GM12878 (cell line): ENCODE measurements around the gene C1orf141. TPM values are rescaled to one million over a fixed set of nuclear protein-coding genes. Genes with fewer than 3 reads are reported as not detected.
"Not testable (repeated sequence)": the region's sequence is repeated elsewhere in the genome, so short reads cannot be mapped to it uniquely, and the experiment has no call there.

ENCODE experiments used
- ATAC-seq: fragments of 200-7000 bp; cut with Tn5 transposase; 3 replicates; pipeline ENCODE4 v1.9.1; 2020; ENCODE audit warnings: mild to moderate bottlenecking, moderate library complexity
- BruUV-seq: library from RNA; stranded (reverse); fragments of 400-500 nt; replicated peaks from 2 replicates; lab custom pipeline; 2021; lab: Mats Ljungman, UMichigan
- CTCF ChIA-PET: fragments of 300-600 bp; sonication (Branson Sonifier 250); formaldehyde crosslinking; extraction: SDS; loops from one replicate; lab custom pipeline; 2021; ENCODE audit warnings: inconsistent platforms; lab: Yijun Ruan, JAX
- POLR2A ChIA-PET: fragments of 350-600 bp; formaldehyde crosslinking; extraction: SDS; loops from one replicate; lab custom pipeline; 2021; ENCODE audit warnings: inconsistent platforms; lab: Charles Lee
- RAD21 ChIA-PET: fragments of 300-600 bp; sonication (Branson Sonifier 250); formaldehyde crosslinking; loops from one replicate; lab custom pipeline; 2023; ENCODE audit warnings: antibody characterized with exemption; ENCODE audit not compliant: unreplicated experiment; lab: Charles Lee
- SMC1A ChIA-PET: fragments of 300-600 bp; sonication (Branson Sonifier 250); formaldehyde crosslinking; loops from one replicate; lab custom pipeline; 2023; ENCODE audit not compliant: unreplicated experiment, uncharacterized antibody; lab: Charles Lee
- DNase-seq: peaks from one replicate; pipeline ENCODE4 v3.0.0-alpha.2; 2011; ENCODE audit warnings: low read depth, low spot score
- FAIRE-seq: peaks from 3 replicates; lab custom pipeline; 2011; peaks lifted over from hg19 to GRCh38; lab: Jason Lieb, UNC
- H2AFZ ChIP-seq: 2 replicates; pipeline ENCODE4 v1.6.0; 2011; ENCODE audit warnings: low read depth, low read length, control low read depth; ENCODE audit not compliant: control insufficient read depth
- H3K27ac ChIP-seq: 2 replicates; pipeline ENCODE4 v1.5.1; 2011; ENCODE audit warnings: control low read depth; ENCODE audit not compliant: control insufficient read depth, insufficient read depth
- H3K27me3 ChIP-seq, 2 experiments: replicated peaks in 1 of 2; 2 replicates each; pipeline versions ENCODE4 v1.6.0 to v1.6.1; 2011; ENCODE audit warnings: low read length in 1 of 2; ENCODE audit not compliant: control insufficient read depth in 2 of 2, insufficient read depth in 2 of 2
- H3K36me3 ChIP-seq, 2 experiments: 2 replicates each; pipeline ENCODE4 v1.5.1; 2011; ENCODE audit warnings: low read length in 1 of 2; ENCODE audit not compliant: control insufficient read depth in 2 of 2, insufficient read depth in 2 of 2
- H3K4me1 ChIP-seq: 2 replicates; pipeline ENCODE4 v1.6.1; 2011; ENCODE audit warnings: mild to moderate bottlenecking, low read length, moderate library complexity, mixed read lengths; ENCODE audit not compliant: control insufficient read depth, insufficient read depth
- H3K4me2 ChIP-seq: 2 replicates; pipeline ENCODE4 v1.6.0; 2011; ENCODE audit warnings: control low read depth; ENCODE audit not compliant: control insufficient read depth, insufficient read depth
- H3K4me3 ChIP-seq: fragments of 200-600 bp; sonication (generic); 2 replicates; pipeline ENCODE4 v1.5.1; 2016
- H3K79me2 ChIP-seq: 2 replicates; pipeline ENCODE4 v1.6.0; 2011; ENCODE audit warnings: low read length; ENCODE audit not compliant: control insufficient read depth, insufficient read depth
- H3K9ac ChIP-seq: 2 replicates; pipeline ENCODE4 v1.8.0; 2011; ENCODE audit warnings: low read length, control low read depth, mixed read lengths; ENCODE audit not compliant: control insufficient read depth, insufficient read depth
- H3K9me3 ChIP-seq: replicated peaks from 3 replicates; pipeline ENCODE4 v1.5.1; 2011; ENCODE audit warnings: mild to moderate bottlenecking, low read length; ENCODE audit not compliant: control insufficient read depth, insufficient read depth
- H4K20me1 ChIP-seq: 2 replicates; pipeline ENCODE4 v1.6.0; 2011; ENCODE audit not compliant: control insufficient read depth, insufficient read depth
- HCFC1 ChIP-seq: fragments of 150-350 bp; IDR thresholded peaks from 2 replicates; pipeline ENCODE4 v1.6.1; 2014; ENCODE audit warnings: low read length
- SIN3A ChIP-seq: IDR thresholded peaks from 2 replicates; pipeline ENCODE4 v1.6.1; 2012; ENCODE audit warnings: low read depth, low read length, improper control_type of control experiment
- WGBS: methylation state at CpG from one replicate; pipeline ENCODE4 v1.1.6; 2016; ENCODE audit warnings: low lambda C conversion rate; ENCODE audit not compliant: insufficient replicate concordance, insufficient coverage; ENCODE audit errors: missing lambda C conversion rate; 5-methylcytosine and 5-hydroxymethylcytosine counted together
- in situ Hi-C: fragments of 300-500 bp; cut with MboI; formaldehyde crosslinking; loops from 9 replicates; pipeline ENCODE4 v1.14.3; 2018; ENCODE audit warnings: mixed read lengths
- intact Hi-C: fragments of 100-400 bp; cut with micrococcal nuclease; formaldehyde crosslinking; loops from one replicate; pipeline ENCODE4 v1.14.2; 2022; ENCODE audit not compliant: unreplicated experiment
- polyA plus RNA-seq, 11 experiments: library from polyadenylated mRNA; depleted of rRNA in 4 of 11; unstranded in 6 of 11; stranded (reverse) in 5 of 11; fragments of >200 nt; fragmentation: Nextera tagmentation in 4 of 11; fragmentation: Illumina TruSeq in 1 of 11; extraction: Ambion mirVana in 4 of 11; extraction: Trizol in 1 of 11; gene quantifications; 1 replicate in 1 of 11; 2 replicates in 10 of 11; pipeline versions ENCODE4 v1.2.1 to v1.2.3, GENCODE V29; 2011 to 2016; ENCODE audit warnings: inconsistent platforms in 2 of 11, missing spikeins in 2 of 11, low read depth in 1 of 11
- total RNA-seq, 4 experiments: library from RNA; depleted of rRNA in 3 of 4; stranded (reverse); fragments of >200 nt in 3 of 4; fragmentation: Illumina TruSeq in 1 of 4; extraction: Trizol in 1 of 4; gene quantifications; 2 replicates each; pipeline versions ENCODE4 v1.2.1 to v1.2.3, GENCODE V29; 2013 to 2021

Gene C1orf141
- total and polyA plus RNA-seq, 10 of the 15 experiments (the other 5 are each of a cell fraction or from before 2014, with no cell fraction given): not detected

GRCh38 chr1:67142931-67143330, 8.2 kb upstream of the C1orf141 start:
- BruUV-seq: no TSS peak
- no peaks in the 10 kb centered on the region for H3K36me3 ChIP-seq
- in situ Hi-C loops: no loop called here
- ChIA-PET POLR2A (interaction anchor here (2.1 kb wide), 1 partner anchor 146 kb away, joined by 5 read pairs; no protein-coding TSS in a partner anchor), CTCF (interaction anchor here (1.7 to 3.8 kb wide), 5 partner anchors 70 to 357 kb away, joined by 4 to 164 read pairs (median 24); no protein-coding TSS in a partner anchor), SMC1A (interaction anchor here (0.6 to 7.8 kb wide), 3 partner anchors 69 to 91 kb away, joined by 3 to 212 read pairs (median 3); no protein-coding TSS in a partner anchor), RAD21 (interaction anchor here (1.6 kb wide), 1 partner anchor 146 kb away, joined by 9 read pairs; no protein-coding TSS in a partner anchor)
- no peak overlapping the region for H3K9ac ChIP-seq
- H3K4me3 ChIP-seq: no peak overlapping the region
- no peaks in the 10 kb centered on the region for H3K9me3 ChIP-seq
- WGBS: 21% methylated on average over 3 of the region's 3 CpGs
- ATAC-seq (no peak), FAIRE-seq (no peak), DNase-seq (no peak)
- no peak overlapping the region for H3K27ac ChIP-seq
- intact Hi-C loops: loop anchor here (10.0 kb wide), 1 partner anchor 282 kb away; no protein-coding TSS in a partner anchor
- H4K20me1 ChIP-seq: no peaks in the 10 kb centered on the region; the same call in 1 of the 2 replicates
- no peak overlapping the region for H3K4me2 ChIP-seq
- H2AFZ ChIP-seq: no peak overlapping the region
- no peaks in the 10 kb centered on the region for H3K79me2 ChIP-seq
- TF ChIP-seq SIN3A: no peak
- no peak for TF ChIP-seq HCFC1
- H3K27me3 ChIP-seq: no peaks in the 10 kb centered on the region
- H3K4me1 ChIP-seq: 0 out of 2 replicates have a peak, but pooled peaks cover 2% of the 10 kb centered on the region

GRCh38 chr1:67141832-67142231, 7.1 kb upstream of the C1orf141 start:
- H3K27me3 ChIP-seq, H3K9me3 ChIP-seq, H3K4me2 ChIP-seq, ATAC-seq, BruUV-seq, H4K20me1 ChIP-seq, H3K9ac ChIP-seq, DNase-seq, H2AFZ ChIP-seq, H3K79me2 ChIP-seq, in situ Hi-C loops, H3K36me3 ChIP-seq, H3K27ac ChIP-seq, H3K4me1 ChIP-seq, FAIRE-seq, H3K4me3 ChIP-seq: not testable (repeated sequence)
- ChIA-PET SMC1A (interaction anchor here (0.6 to 3.2 kb wide), 5 partner anchors 15 to 156 kb away, joined by 3 to 12 read pairs (median 3); no protein-coding TSS in a partner anchor), RAD21 (interaction anchor here (0.6 to 1.2 kb wide), 3 partner anchors 72 to 359 kb away, joined by 3 to 4 read pairs (median 3); no protein-coding TSS in a partner anchor), CTCF (interaction anchor here (0.9 to 3.0 kb wide), 5 partner anchors 8 to 377 kb away, joined by 3 to 24 read pairs (median 5); no protein-coding TSS in a partner anchor), POLR2A (interaction anchor here (0.7 kb wide), 2 partner anchors 18 to 80 kb away, joined by 3 read pairs; no protein-coding TSS in a partner anchor)
- intact Hi-C loops: loop anchor here (10.0 kb wide), 1 partner anchor 283 kb away; no protein-coding TSS in a partner anchor
- 51% methylated on average over 3 of the region's 3 CpGs for WGBS
